Epidermal melanocyte (primary cell): Measurements from ENCODE around the gene APBA2.
"Not testable (repeated sequence)": the region's sequence is repeated elsewhere in the genome, so short reads cannot be mapped to it uniquely, and the experiment has no call there.

ENCODE experiments used
- DNase-seq: peaks from one replicate; pipeline ENCODE4 v3.0.0; 2011; ENCODE audit warnings: low spot score; ENCODE audit not compliant: insufficient read length

Gene APBA2

DNA sequence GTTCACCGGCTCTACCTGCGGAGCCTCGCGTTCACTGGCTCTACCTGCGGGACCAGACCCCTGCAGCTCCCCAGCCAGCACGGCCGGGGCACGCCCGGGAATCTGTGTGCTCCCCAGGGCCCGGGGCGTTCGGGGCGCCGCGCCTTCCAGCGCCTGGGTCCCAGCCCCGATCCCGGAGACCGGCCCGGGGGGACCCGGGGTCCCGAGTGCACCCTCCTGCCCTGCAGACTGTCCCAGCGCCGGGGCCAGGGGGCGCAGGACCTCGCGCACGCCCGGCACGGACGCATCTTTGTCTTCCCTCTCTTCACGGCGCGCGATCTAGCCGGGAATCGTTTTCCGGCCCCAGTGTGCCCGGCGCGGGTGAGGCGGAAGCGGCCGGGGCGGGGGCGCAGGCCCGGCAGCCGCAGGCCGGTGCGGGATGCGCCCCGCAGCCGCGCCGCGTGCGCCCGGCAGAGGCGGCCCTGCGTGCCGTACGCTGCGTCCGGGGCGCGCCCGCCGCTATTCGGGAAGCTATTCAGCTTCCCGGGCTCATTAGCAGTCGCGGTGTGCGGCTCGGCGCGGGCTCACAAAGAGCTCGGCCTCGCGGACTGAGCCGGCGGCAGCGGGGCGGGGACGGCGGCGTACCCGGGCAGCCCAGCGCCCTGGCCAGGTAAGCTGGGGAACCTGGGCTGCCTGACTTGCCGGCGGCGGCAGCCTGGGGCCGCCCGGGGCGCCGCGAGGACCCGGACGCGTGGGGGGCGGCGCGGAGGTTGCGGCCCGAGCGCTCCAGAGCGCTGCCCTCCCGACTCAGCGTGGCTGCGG lies at the start of gene APBA2:
Gene APBA2, plus strand, starts transcription at position 345 of the 801 bp plus-strand sequence. CDS start 167,911 bp downstream, outside the sequence.
- DNase-seq: no peak

DNA sequence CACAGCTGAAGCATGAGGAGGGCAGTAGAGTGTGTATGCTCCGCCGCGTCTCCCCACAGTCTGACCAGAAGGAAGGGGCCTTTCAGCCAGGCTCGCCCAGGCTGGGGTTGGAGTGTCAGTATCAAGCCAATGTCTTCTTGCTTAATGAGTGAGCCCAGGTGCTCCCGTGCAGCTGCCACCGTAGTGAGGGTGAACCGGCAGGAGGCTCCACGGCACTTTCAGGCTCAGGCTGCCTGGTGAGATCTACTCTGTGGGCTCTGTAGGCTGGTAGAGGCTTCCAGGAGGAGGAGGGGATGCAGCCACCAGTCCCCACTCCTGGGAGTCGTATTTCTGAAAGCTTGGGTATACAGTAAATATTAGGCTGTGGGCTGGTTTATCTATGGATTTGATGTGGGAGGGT lies 45.5 kb upstream of the APBA2 start:
- not testable (repeated sequence) for DNase-seq

DNA sequence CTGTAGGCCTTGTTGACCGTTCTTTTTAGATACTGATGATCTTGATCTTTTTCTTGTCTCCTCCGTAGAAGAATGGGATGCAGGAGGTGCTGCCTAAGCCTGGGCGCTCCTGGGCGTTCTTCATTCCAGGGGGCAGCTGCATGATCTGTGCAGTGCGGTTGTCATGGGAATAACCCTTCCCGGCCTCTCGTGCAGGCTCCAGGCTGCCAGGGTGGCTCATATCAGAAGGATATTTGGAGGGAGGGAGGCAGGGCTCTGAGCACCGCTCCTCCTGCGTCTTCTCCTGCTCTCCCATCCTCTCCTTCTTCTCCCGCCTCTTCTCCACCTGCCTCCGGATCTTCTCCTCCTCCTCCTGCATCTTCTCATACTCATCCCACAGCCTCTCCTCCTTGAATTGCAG lies 43.6 kb upstream of the APBA2 start:
- not testable (repeated sequence) for DNase-seq

DNA sequence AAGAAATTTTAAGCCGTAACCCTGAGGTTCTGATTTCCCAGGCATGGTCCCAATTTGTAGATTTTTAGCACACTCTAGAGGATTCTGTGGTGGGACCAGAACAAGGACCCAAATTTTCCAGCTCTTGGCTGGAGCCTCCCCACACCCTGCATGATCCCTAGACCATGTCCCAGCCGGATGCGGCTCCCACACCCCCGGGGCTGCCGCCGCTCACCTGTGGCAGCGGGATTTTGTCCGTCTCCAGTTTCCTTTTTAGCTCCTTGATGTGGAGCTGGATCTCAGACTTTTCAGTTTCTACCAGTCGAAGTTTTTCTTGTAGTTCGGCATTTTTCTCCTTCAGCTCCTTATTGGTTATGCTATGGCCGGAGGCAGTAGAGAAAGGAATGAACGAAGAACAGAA lies 42.3 kb upstream of the APBA2 start:
- DNase-seq: not testable (repeated sequence)

DNA sequence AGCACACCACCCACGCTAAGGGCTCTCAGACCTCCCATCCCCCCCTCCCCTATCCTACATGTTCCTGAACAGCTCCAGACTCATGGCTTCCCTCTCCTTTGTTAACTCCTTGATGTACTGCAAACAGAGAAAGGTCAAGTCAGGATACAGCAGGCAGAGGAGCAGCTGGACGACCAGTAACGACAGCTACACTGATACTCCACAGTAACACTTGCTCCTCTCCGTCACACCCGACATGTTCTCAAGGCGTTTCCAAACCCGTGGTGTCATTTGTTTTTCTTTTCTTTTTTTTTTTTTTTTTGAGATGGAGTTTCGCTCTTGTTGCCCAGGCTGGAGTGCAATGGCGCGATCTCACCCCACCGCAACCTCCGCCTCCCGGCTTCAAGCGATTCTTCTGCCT lies 41.6 kb upstream of the APBA2 start:
- not testable (repeated sequence) for DNase-seq

DNA sequence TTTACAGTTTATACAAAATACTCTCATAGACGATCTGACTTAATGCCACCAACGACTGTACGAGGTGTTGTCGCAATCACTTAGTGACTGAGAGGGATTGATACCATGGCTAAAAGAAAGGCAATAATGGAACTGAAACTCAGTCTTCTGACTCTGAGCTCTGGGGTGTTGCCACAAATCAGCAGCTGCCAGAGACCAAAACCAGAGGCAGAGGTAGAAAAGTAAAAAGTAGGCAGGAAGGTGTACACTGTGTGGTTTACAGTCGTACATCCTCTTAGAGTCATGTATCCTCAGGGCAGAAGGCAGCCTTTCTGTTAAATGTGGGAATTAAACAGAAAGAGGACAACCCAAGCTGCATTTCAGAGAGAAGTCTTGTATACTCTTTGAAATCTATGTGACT lies 38.5 kb upstream of the APBA2 start:
- not testable (repeated sequence) for DNase-seq

DNA sequence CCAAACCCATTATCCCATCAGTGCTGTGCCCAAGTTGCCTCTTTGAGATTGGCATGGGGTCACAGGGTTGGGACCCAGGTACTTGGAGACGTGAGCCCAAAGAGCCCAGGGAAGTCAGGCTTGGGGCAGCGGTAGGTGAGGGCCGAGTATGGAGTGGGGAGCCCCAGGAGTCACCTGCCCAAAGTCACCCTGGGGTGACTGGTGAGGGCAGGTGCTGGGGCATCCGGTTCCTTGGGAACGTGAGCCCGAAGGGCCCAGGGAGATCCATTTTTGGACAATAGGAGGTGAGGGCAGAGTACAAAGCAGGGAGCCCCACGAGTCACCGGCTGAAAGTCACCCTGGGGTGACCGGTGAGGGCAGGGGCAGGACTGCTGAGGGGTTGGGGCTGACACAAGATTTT lies 37.8 kb upstream of the APBA2 start:
- DNase-seq: not testable (repeated sequence)

DNA sequence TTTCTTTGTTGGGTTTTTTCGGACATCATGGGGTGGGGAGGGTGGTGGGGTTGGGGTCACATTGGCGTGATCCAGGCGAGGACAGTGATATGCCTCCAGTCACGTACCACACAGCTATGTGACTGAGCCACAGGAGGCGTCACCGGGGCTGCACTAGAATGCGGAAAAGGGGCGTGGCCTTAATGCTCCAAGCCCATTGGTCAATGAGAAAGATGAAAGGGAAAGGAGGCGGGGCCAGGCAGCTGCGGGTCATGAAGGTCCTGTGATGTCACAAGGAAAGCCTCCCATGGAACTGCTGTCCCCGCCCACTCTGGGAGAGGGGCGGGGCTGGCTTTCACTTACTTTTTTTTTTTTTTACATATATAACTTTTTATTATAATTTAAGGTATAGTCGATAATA lies 37.3 kb upstream of the APBA2 start, which contains the start of gene GOLGA6L7:
Gene GOLGA6L7, minus strand, starts transcription at position 124 of the 400 bp plus-strand sequence. Its CDS starts 95 bp downstream, at position 29.
- not testable (repeated sequence) for DNase-seq

DNA sequence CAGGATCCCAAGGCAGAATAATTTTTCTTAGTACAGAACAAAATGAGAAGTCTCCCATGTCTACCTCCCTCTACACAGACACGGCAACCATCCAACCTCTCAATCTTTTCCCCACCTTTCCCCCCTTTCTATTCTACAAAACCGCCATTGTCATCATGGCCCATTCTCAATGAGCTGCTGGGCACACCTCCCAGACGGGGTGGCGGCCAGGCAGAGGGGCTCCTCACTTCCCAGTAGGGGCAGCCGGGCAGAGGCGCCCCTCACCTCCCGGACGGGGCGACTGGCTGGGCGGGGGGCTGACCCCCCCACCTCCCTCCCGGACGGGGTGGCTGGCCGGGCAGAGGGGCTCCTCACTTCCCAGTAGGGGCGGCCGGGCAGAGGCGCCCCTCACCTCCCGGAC lies 36.5 kb upstream of the APBA2 start:
- DNase-seq: not testable (repeated sequence)

DNA sequence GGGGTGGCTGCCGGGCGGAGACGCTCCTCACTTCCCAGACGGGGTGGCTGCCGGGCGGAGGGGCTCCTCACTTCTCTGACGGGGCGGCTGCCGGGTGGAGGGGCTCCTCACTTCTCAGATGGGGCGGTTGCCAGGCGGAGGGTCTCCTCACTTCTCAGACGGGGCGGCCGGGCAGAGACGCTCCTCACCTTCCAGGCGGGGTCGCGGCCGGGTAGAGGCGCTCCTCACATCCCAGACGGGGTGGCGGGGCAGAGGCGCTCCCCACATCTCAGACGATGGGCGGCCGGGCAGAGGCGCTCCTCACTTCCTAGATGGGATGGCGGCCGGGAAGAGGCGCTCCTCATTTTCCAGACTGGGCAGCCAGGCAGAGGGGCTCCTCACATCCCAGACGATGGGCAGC lies 36.0 kb upstream of the APBA2 start:
- not testable (repeated sequence) for DNase-seq

DNA sequence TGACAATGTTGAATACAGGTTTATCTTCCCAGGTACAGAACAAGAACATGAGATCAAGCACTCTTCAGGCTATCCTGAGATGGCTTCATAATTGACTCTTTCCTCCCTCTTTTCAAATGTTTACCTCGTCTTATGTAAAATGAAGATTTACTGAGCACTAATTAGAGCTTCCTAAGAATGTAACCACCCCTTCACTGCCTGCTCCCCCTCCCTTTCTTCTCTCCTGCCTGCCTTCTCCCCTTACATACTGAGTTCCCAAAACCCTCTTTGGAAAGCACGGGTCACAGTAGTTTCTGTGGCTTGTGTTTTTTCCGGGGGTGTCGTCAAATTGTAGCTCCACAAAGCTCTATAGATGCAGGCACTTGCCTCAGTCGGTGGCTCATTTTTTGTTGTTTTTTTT lies 32.1 kb upstream of the APBA2 start:
- DNase-seq: not testable (repeated sequence)

DNA sequence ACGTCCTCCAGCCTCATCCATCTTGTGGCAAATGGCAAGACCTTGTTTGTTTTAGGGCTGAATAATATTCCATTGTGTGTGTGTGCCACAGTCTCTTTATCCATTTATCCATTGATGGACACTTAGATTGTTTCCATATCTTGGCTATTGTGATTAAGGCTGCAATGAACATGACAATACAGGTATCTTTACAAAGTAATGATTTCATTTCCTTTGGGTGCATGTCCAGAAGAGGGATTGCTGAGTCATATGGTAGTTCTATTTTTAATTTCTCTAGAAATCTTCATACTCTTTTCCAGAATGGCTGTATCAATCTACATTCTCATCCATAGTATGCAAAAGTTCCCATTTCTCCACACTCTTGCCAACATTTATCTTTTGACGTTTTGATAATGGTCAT lies 31.2 kb upstream of the APBA2 start:
- DNase-seq: not testable (repeated sequence)

DNA sequence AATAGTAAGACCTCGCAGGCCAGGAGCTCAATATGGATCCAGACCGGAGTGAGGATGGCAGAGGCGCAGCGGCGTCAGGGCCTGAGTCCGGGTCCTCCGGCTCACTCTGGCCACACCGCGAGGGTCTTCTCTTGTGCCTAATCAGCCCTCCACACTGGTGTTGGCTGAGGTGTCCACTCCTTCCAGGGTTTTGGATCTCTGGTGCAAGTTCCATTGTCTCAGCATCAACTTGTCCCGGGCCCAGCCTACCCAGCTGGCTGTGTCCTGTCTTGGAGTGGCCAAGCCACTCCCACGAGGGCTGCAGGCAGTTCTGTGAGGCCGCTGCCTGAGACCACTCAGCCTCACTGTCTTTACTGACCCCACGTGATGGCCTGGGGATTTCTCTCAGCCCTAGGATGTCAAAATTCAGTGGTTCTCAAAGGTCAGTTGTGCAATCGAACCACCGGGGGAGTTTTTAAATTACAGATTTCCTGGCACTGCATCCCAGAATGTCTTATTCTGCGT lies 24.7 kb upstream of the APBA2 start:
- no peak for DNase-seq

DNA sequence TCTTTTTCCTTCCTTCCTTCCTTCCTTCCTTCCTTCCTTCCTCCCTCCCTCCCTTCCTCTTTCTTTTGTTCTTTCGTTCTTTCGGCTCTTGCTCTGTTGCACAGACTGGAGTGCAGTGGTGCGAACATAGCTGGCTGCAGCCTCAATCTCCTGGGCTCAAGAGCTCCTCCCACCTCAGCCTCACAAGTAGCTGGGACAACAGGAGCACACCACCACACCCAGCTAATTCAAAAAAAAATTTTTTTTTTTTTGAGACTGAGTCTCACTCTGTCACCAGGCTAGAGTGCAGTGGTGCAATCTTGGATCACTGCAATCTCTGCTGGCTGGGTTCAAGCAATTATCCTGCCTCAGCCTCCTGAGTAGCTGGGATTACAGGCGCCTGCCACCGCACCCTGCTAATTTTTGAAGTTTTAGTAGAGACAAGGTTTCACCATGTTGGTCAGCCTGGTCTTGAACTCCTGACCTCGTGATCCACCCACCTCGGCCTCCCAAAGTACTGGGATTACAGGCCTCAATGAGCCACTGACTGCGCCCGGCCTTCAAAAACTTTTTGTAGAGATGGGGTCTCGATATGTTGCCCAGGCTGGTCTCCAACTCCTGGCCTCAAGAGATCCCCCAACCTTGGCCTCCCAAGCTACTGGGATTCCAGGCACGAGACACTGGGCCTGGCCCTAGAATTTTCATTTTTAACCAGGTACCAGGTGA lies 24.0 kb upstream of the APBA2 start:
- DNase-seq: not testable (repeated sequence)

DNA sequence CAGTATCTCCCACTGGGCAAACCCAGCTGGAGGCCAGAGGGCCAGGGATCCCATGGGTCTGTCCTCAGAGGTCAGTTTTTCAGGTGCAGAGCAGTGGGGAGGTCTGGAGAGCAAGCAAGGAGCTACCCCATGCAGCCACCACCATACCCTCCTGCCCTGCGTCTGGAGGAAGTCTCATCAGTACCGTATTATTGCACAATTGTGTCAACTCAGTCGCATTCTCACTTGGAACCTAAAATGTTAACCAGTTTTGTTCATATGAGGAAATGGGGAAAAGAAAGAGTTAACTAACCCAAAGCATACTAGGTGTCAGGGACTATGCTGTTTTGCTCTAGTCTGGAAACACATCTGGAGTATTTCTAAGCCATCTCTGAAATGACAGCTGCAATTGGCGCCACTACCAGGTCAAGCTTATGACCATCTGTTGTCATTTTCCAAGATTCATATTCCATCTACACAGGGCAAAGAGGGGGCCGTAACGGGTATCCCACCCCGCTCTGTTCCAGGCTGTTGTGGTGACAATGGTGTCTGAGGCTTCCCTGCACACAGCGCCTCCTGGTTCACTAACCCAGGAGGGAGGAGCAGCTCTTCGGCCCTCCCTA lies 16.9 kb upstream of the APBA2 start:
- no peak for DNase-seq

DNA sequence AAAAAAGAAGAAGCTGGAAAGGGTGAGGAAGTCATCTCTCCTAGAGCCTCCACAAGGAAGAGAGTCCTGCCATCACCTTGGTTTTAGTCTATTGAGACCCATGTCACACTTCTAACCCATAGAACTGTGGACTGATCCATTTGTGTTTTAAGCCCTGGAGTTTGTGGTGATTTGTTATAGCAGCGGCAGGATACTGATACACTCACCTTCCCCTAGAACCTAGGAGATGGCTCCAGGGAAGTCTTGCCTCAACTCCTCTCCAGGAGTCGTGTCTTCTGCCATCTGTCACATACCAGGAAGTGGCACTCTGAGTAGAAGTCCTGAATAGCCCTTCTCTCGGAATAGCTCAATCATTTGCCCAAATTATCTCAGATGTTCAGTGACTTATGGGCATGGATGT lies 14.6 kb upstream of the APBA2 start:
- no peak for DNase-seq

DNA sequence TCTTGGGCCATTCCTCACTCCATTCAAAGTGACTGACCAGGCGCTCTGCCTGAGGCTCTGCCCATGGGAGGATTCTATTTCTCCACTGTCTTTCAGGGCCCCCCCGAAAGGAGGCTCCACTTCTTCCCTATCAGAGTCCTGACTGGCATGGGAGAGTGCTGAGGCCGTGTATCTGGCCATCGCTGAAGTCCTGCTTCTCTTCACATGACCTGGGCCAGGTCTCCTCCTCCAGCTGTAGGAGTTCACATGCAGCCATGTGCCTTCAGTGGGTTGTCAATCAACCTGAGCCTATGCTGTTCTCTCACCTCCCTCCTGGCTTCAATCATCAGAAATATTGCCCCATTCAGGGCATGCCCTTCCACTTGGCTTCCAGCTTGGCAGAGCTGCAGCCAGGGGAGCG lies 12.8 kb upstream of the APBA2 start:
- DNase-seq: no peak

DNA sequence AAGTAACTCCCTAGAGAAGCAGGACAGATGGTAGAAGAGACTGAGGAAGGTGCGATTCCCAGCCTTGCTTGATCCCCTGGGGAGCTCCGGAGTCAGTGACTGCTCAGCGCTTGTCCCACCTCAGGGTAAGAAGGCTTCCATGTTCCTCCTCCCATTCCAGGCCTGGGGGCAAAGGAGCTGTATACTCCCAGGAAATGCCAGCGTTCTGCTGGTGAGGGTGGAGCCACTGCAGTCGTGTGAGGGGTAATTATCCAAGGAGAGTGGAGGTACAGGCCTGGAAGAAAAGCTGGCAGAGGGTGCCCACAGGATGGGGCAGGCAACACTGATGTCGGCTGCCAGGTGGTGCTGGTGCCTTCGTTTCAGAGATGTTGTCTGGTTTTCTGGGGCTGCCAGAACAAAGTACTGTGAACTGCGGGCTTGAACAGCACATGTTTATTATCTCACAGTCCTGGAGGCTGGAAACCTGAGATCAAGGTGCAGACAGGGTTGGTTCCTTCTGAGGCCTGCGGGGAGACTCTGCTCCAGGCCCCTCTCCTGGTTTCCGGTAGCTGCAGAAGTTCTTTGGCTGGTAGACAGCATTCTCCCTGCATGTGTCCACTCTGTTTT lies 12.1 kb upstream of the APBA2 start:
- DNase-seq: no peak

DNA sequence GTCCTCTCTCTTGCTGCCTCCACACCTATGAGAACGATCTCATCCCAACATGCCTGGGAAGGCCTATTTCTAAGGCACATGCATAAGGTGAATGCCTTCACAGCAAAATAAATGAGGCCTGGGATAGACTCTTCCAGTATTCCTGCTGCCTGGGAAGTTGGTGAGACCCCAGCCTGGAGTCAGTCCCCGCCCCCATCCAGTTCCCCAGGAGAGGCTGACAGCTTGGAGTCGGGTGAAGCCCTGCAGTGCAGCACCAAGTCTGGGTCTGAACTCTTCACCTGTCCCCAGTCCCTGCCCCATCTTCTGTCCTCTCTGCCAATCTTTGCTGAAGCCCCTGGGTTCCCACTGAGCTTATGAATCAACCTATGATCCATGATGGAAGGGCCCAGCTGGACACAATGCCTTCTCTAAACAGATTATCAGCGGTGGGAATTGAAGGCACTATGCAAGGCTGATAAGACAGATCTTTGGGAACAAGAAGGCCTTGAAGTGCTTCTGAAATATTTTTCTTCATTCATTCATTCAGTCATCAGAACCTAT lies 10.2 kb upstream of the APBA2 start:
- DNase-seq: no peak

DNA sequence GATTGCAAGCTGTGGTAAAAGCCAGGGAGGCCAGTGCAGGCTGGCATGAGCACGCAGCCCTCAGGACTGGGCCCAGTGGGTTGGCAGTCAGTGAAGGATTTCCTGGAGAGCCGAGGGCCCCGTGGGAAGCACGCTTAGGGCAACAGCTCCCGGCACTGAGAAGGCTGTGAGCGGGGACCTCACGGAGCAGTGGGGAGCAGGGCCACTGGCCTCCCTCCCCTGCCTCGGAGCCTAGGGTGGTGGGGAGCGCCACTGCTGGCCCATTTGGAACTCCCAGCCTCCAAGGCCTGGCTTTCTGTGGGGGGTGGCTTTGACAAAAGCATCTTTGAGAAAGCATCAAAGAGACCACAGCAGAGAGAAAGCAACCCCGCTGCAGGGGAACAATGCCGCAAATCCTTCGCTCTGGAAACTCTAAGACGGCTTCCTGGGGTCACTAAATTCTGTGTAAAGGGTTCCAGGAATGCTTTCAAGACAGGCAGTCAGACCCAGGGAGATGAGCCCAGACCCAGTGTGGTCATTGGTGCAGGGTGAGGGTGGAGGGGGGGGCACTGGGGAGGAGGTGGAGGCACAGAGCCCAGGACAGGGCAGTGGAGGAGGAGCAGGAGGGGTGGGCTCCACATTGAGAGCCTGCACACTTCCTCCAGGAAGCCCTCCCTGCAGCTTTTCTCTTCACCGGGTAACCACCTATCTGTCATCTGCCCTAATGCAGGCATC lies 9.5 kb upstream of the APBA2 start:
- no peak for DNase-seq

DNA sequence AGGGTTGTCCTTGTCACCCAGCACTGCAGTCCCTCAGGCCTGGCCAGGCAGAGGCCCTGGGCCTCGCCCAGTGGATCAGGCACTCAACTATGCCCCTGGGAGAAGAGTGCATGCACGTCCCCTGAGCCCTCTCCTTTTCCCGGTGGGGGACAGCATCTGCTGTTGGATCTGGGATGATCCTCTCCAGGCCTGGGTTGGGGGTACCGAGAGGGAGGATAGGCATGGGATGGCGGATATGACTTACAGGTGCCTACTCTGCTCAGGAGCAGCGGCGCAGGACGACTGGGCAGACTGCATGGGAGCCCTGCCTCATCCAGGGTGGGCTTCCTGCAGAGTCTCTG lies 9.0 kb upstream of the APBA2 start:
- DNase-seq: no peak
